Astrocyte (in vitro differentiated cells and primary cell): ENCODE data around the gene C4orf51. TPM values are rescaled to one million over a fixed set of nuclear protein-coding genes. Genes with fewer than 3 reads are reported as not detected.

Experiments used
- DNase-seq: peaks from one replicate; pipeline ENCODE4 v3.0.0-alpha.2; 2010; ENCODE audit warnings: low read depth
- FAIRE-seq: peaks from 2 replicates; lab custom pipeline; 2011; peaks lifted over from hg19 to GRCh38; lab: Jason Lieb, UNC
- H2AFZ ChIP-seq: 2 replicates; pipeline ENCODE4 v1.6.0; 2012; ENCODE audit warnings: low read depth, low read length, inconsistent platforms
- H3K27ac ChIP-seq: 2 replicates; pipeline ENCODE4 v1.5.1; 2011; ENCODE audit warnings: low read depth, low read length, inconsistent platforms
- H3K27me3 ChIP-seq: 2 replicates; pipeline ENCODE4 v1.6.0; 2011; ENCODE audit warnings: low read length, inconsistent platforms; ENCODE audit not compliant: insufficient read depth
- H3K36me3 ChIP-seq: 2 replicates; pipeline ENCODE4 v1.5.1; 2011; ENCODE audit warnings: low read length, inconsistent platforms; ENCODE audit not compliant: insufficient read depth
- H3K4me1 ChIP-seq: 2 replicates; pipeline ENCODE4 v1.5.1; 2011; ENCODE audit warnings: low read length, inconsistent platforms; ENCODE audit not compliant: insufficient read depth
- H3K4me2 ChIP-seq: 2 replicates; pipeline ENCODE4 v1.6.0; 2012; ENCODE audit warnings: low read length, inconsistent platforms
- H3K4me3 ChIP-seq: 2 replicates; pipeline ENCODE4 v1.5.1; 2011; ENCODE audit warnings: low read depth, mild to moderate bottlenecking, low read length, inconsistent platforms; ENCODE audit not compliant: insufficient read depth
- H3K79me2 ChIP-seq: 2 replicates; pipeline ENCODE4 v1.6.0; 2012; ENCODE audit warnings: mild to moderate bottlenecking, low read length, inconsistent platforms; ENCODE audit not compliant: insufficient read depth
- H3K9ac ChIP-seq: 2 replicates; pipeline ENCODE4 v1.6.0; 2012; ENCODE audit warnings: mild to moderate bottlenecking, low read length, inconsistent platforms
- H3K9me3 ChIP-seq: 2 replicates; pipeline ENCODE4 v1.5.1; 2012; ENCODE audit warnings: low read depth, mild to moderate bottlenecking, low read length, inconsistent platforms; ENCODE audit not compliant: insufficient read depth
- H4K20me1 ChIP-seq: 2 replicates; pipeline ENCODE4 v1.6.0; 2012; ENCODE audit warnings: low read length, inconsistent platforms; ENCODE audit not compliant: insufficient read depth
- H3K27ac Mint-ChIP-seq: one replicate; pipeline ENCODE4 v1.8.0; 2021; ENCODE audit warnings: mild to moderate bottlenecking, mixed read lengths; ENCODE audit not compliant: unreplicated experiment
- H3K27me3 Mint-ChIP-seq: one replicate; pipeline ENCODE4 v1.8.0; 2021; ENCODE audit warnings: low read depth, mixed read lengths; ENCODE audit not compliant: unreplicated experiment
- H3K36me3 Mint-ChIP-seq: one replicate; pipeline ENCODE4 v1.8.0; 2021; ENCODE audit warnings: low read depth, mixed read lengths; ENCODE audit not compliant: unreplicated experiment
- H3K4me1 Mint-ChIP-seq: one replicate; pipeline ENCODE4 v1.8.0; 2021; ENCODE audit warnings: low read depth, mixed read lengths; ENCODE audit not compliant: unreplicated experiment
- H3K4me3 Mint-ChIP-seq: one replicate; pipeline ENCODE4 v1.8.0; 2021; ENCODE audit warnings: mild to moderate bottlenecking, moderate library complexity, mixed read lengths; ENCODE audit not compliant: unreplicated experiment
- H3K9me3 Mint-ChIP-seq: one replicate; pipeline ENCODE4 v1.8.0; 2021; ENCODE audit warnings: mild to moderate bottlenecking, mixed read lengths; ENCODE audit not compliant: unreplicated experiment
- EZH2 ChIP-seq: IDR thresholded peaks from 2 replicates; pipeline ENCODE4 v1.6.1; 2012; ENCODE audit warnings: mild to moderate bottlenecking, low read length, inconsistent platforms; ENCODE audit not compliant: insufficient read depth
- total RNA-seq: library from RNA; stranded (reverse); gene quantifications from 2 replicates; pipeline ENCODE4 v1.2.1, GENCODE V29; 2021
- TF ChIP-seq, protein P1 (sequence below): IDR thresholded peaks from 2 replicates; pipeline ENCODE4 v1.5.1; 2011; ENCODE audit warnings: low read depth, mild to moderate bottlenecking, inconsistent platforms, low read length, moderate library complexity; ENCODE audit not compliant: insufficient read depth

Gene C4orf51
- total RNA-seq, 1 donor from 2014 or later: not detected

DNA sequence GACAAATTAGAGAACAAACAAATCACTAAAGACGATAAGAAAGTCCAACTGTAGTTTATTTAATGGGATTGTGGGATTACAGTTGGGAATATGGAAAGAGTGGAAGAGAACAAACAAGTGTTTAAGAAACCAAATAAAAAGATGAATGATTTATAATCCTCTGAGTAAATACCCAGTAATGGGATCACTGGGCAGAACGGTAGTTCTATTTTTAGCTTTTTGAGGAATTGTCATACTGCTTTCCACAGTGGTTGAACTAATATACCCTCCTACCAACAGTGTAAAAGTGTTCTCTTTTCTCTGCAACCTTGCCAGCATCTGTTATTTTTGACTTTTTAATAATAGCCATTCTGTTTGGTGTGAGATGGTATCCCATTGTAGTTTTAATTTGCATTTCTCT lies 15.0 kb downstream of the C4orf51 start:
- Histone ChIP-seq H3K4me2 (no peak overlapping the region), H3K4me3 (no peak overlapping the region), H4K20me1 (no peaks in the 10 kb centered on the region), H3K4me1 (no peaks in the 10 kb centered on the region), H2AFZ (no peak overlapping the region), H3K36me3 (no peaks in the 10 kb centered on the region), H3K9ac (no peak overlapping the region), H3K9me3 (no peaks in the 10 kb centered on the region), H3K27ac (no peak overlapping the region), H3K79me2 (no peaks in the 10 kb centered on the region), H3K27me3 (no peaks in the 10 kb centered on the region)
- FAIRE-seq (no peak), DNase-seq (no peak)
- TF ChIP-seq EZH2: no peak
- TF ChIP-seq, protein P1, sequence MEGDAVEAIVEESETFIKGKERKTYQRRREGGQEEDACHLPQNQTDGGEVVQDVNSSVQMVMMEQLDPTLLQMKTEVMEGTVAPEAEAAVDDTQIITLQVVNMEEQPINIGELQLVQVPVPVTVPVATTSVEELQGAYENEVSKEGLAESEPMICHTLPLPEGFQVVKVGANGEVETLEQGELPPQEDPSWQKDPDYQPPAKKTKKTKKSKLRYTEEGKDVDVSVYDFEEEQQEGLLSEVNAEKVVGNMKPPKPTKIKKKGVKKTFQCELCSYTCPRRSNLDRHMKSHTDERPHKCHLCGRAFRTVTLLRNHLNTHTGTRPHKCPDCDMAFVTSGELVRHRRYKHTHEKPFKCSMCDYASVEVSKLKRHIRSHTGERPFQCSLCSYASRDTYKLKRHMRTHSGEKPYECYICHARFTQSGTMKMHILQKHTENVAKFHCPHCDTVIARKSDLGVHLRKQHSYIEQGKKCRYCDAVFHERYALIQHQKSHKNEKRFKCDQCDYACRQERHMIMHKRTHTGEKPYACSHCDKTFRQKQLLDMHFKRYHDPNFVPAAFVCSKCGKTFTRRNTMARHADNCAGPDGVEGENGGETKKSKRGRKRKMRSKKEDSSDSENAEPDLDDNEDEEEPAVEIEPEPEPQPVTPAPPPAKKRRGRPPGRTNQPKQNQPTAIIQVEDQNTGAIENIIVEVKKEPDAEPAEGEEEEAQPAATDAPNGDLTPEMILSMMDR: no peak
- Mint-ChIP-seq H3K27me3 (peaks cover 5% of the 10 kb centered on the region), H3K4me1 (no peaks in the 10 kb centered on the region), H3K9me3 (peaks cover 3% of the 10 kb centered on the region), H3K4me3 (no peak overlapping the region), H3K36me3 (no peaks in the 10 kb centered on the region), H3K27ac (no peak overlapping the region)

DNA sequence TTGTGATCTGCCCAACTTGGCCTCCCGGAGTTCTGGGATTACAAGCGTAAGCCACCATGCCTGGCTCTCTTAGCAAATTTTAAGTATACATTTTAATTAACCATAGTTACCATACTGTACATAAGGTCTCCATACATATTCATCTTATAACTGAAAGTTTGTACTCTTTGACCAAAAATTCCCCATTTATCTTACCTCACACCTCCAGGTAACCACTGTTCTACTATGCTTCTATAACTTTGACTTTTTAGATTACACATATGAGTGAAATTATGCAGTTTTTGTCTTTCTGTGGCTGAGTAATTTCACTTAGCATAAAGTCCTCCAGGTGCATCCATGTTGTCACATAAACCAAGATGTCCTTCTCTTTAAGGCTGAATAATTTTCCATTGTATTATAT lies 17.4 kb downstream of the C4orf51 start:
- H3K27ac Mint-ChIP-seq: no peak overlapping the region
- Histone ChIP-seq H4K20me1 (no peaks in the 10 kb centered on the region), H3K27me3 (no peaks in the 10 kb centered on the region), H3K79me2 (no peaks in the 10 kb centered on the region), H3K36me3 (no peaks in the 10 kb centered on the region), H3K27ac (no peak overlapping the region), H3K4me2 (no peak overlapping the region), H2AFZ (no peak overlapping the region), H3K4me3 (no peak overlapping the region), H3K9me3 (no peaks in the 10 kb centered on the region), H3K9ac (no peak overlapping the region), H3K4me1 (no peaks in the 10 kb centered on the region)
- H3K4me3 Mint-ChIP-seq: no peak overlapping the region
- no peaks in the 10 kb centered on the region for H3K9me3 Mint-ChIP-seq
- TF ChIP-seq, protein P1: no peak
- TF ChIP-seq EZH2: no peak
- H3K4me1 Mint-ChIP-seq: no peaks in the 10 kb centered on the region
- no peaks in the 10 kb centered on the region for H3K36me3 Mint-ChIP-seq
- DNase-seq (no peak), FAIRE-seq (peak; percentile 13)
- H3K27me3 Mint-ChIP-seq: peaks cover 9% of the 10 kb centered on the region

DNA sequence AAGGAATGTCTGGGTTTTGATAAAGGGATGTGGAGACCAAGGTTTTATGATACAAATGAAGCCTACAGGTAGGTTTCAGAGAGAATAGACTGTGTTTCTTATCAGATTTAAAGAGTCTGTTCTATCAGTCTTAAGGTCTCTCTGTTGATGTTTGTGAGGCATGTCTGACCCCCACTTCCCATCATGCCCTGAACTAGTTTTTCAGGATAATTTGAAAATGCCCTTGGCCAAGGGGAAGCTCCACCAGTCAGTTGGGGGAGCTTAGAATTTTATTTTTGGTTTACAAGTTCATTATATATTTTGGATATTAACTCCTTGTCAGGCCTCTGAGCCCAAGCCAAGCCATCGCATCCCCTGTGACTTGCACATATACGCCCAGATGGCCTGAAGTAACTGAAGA lies 18.6 kb downstream of the C4orf51 start:
- FAIRE-seq: no peak
- no peak overlapping the region for H3K27ac Mint-ChIP-seq

More for the DNA sequence above, 18.6 kb downstream of the C4orf51 start:
- Histone ChIP-seq H3K27me3 (no peaks in the 10 kb centered on the region), H3K9me3 (no peaks in the 10 kb centered on the region), H3K36me3 (no peaks in the 10 kb centered on the region), H3K4me2 (no peak overlapping the region), H3K27ac (no peak overlapping the region), H3K4me1 (no peaks in the 10 kb centered on the region), H3K9ac (no peak overlapping the region), H4K20me1 (no peaks in the 10 kb centered on the region), H3K79me2 (no peaks in the 10 kb centered on the region), H2AFZ (no peak overlapping the region), H3K4me3 (no peak overlapping the region)
- Mint-ChIP-seq H3K4me3 (no peak overlapping the region), H3K27me3 (peaks cover 9% of the 10 kb centered on the region), H3K9me3 (no peaks in the 10 kb centered on the region), H3K36me3 (no peaks in the 10 kb centered on the region), H3K4me1 (no peaks in the 10 kb centered on the region)
- no peak for TF ChIP-seq EZH2
- TF ChIP-seq, protein P1: no peak
- DNase-seq: no peak
